ENCODE data around the gene CSNK1G2. TPM values are rescaled to one million over a fixed set of nuclear protein-coding genes. Genes with fewer than 3 reads are reported as not detected.

CSNK1G2 gene
- total RNA-seq, 1 experiment from 2014 or later = 126 TPM

- TF ChIP-seq HMGXB4 (CRISPR knock-in tag; IDR thresholded peaks at IDR 0.05) (no peak), NR2C2 (CRISPR knock-in tag; IDR thresholded peaks at IDR 0.05) (no peak)
Observed at GRCh38 chr19:1975162-1975480, 34.1 kb downstream of the CSNK1G2 start (continued).

GRCh38 chr19:1977120-1977519 is 36.1 kb downstream of the CSNK1G2 start:
- H3K9me3 Mint-ChIP-seq = no peaks in the 10 kb centered on the region
- peaks cover 13% of the 10 kb centered on the region for H3K36me3 Mint-ChIP-seq
- H3K27me3 Mint-ChIP-seq (ENCODE audit: low read depth) = no peaks in the 10 kb centered on the region
- H3K4me1 Mint-ChIP-seq = no peaks in the 10 kb centered on the region
- POLR2A ChIA-PET = no interaction called here
- DNase-seq (ENCODE audit: low spot score) = no peak
- CTCF ChIA-PET = interaction anchor here (1.3 kb wide), 1 partner anchor 31 kb away, joined by 8 read pairs; no protein-coding TSS in a partner anchor
- no peak overlapping the region for H3K27ac Mint-ChIP-seq
- no peak overlapping the region for H3K4me3 Mint-ChIP-seq
- TF ChIP-seq SOX15 (CRISPR knock-in tag; IDR thresholded peaks at IDR 0.05) (no peak), ESRRA (CRISPR knock-in tag; IDR thresholded peaks at IDR 0.05; ENCODE audit: borderline replicate concordance) (no peak), JAZF1 (CRISPR knock-in tag; IDR thresholded peaks at IDR 0.05) (no peak), NFYB (CRISPR knock-in tag; conservative IDR thresholded peaks at IDR 0.05; ENCODE audit: low read depth) (no peak), PREB (CRISPR knock-in tag; IDR thresholded peaks at IDR 0.05; ENCODE audit: borderline replicate concordance) (no peak), GRHL2 (CRISPR knock-in tag; IDR thresholded peaks at IDR 0.05; ENCODE audit: insufficient replicate concordance, severe bottlenecking) (no peak), NFE2L1 (CRISPR knock-in tag; IDR thresholded peaks at IDR 0.05) (no peak), ZNF281 (CRISPR knock-in tag; IDR thresholded peaks at IDR 0.05) (no peak), AR (CRISPR knock-in tag; IDR thresholded peaks at IDR 0.05) (no peak), ZNF423 (CRISPR knock-in tag; IDR thresholded peaks at IDR 0.05) (no peak), MXD4 (CRISPR knock-in tag; IDR thresholded peaks at IDR 0.05; ENCODE audit: borderline replicate concordance) (no peak), PRRX2 (CRISPR knock-in tag; IDR thresholded peaks at IDR 0.05) (no peak), ZNF416 (CRISPR knock-in tag; IDR thresholded peaks at IDR 0.05) (no peak)
- TF ChIP-seq, protein P1, sequence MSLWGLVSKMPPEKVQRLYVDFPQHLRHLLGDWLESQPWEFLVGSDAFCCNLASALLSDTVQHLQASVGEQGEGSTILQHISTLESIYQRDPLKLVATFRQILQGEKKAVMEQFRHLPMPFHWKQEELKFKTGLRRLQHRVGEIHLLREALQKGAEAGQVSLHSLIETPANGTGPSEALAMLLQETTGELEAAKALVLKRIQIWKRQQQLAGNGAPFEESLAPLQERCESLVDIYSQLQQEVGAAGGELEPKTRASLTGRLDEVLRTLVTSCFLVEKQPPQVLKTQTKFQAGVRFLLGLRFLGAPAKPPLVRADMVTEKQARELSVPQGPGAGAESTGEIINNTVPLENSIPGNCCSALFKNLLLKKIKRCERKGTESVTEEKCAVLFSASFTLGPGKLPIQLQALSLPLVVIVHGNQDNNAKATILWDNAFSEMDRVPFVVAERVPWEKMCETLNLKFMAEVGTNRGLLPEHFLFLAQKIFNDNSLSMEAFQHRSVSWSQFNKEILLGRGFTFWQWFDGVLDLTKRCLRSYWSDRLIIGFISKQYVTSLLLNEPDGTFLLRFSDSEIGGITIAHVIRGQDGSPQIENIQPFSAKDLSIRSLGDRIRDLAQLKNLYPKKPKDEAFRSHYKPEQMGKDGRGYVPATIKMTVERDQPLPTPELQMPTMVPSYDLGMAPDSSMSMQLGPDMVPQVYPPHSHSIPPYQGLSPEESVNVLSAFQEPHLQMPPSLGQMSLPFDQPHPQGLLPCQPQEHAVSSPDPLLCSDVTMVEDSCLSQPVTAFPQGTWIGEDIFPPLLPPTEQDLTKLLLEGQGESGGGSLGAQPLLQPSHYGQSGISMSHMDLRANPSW (CRISPR knock-in tag; conservative IDR thresholded peaks at IDR 0.05; ENCODE audit: low read depth) = no peak
- TF ChIP-seq, protein P2, sequence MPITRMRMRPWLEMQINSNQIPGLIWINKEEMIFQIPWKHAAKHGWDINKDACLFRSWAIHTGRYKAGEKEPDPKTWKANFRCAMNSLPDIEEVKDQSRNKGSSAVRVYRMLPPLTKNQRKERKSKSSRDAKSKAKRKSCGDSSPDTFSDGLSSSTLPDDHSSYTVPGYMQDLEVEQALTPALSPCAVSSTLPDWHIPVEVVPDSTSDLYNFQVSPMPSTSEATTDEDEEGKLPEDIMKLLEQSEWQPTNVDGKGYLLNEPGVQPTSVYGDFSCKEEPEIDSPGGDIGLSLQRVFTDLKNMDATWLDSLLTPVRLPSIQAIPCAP (CRISPR knock-in tag; IDR thresholded peaks at IDR 0.05) = no peak
- no peak for ATAC-seq

Measured in WTC11 (cell line).